GM12878 (cell line): ENCODE results near the gene SMIM32. TPM values are rescaled to one million over a fixed set of nuclear protein-coding genes. Genes with fewer than 3 reads are reported as not detected.

Experiments
- KLF5 ChIP-seq: fragments of 450-650 bp; IDR thresholded peaks from 2 replicates; pipeline ENCODE4 v1.6.1; 2014; ENCODE audit warnings: mild to moderate bottlenecking; ENCODE audit not compliant: partially characterized antibody
- MEF2A ChIP-seq: IDR thresholded peaks from 2 replicates; pipeline ENCODE4 v1.6.1; 2011; ENCODE audit warnings: low read depth, mild to moderate bottlenecking, low read length, moderate library complexity; ENCODE audit not compliant: insufficient read depth
- RAD51 ChIP-seq: fragments of 450-650 bp; IDR thresholded peaks from 2 replicates; pipeline ENCODE4 v1.6.1; 2016; ENCODE audit warnings: moderate library complexity, mild to moderate bottlenecking, inconsistent platforms
- polyA plus RNA-seq, 11 experiments: library from polyadenylated mRNA; depleted of rRNA in 4 of 11; unstranded in 6 of 11; stranded (reverse) in 5 of 11; fragments of >200 nt; fragmentation: Nextera tagmentation in 4 of 11; fragmentation: Illumina TruSeq in 1 of 11; extraction: Ambion mirVana in 4 of 11; extraction: Trizol in 1 of 11; gene quantifications; 1 replicate in 1 of 11; 2 replicates in 10 of 11; pipeline versions ENCODE4 v1.2.1 to v1.2.3, GENCODE V29; 2011 to 2016; ENCODE audit warnings: inconsistent platforms in 2 of 11, missing spikeins in 2 of 11, low read depth in 1 of 11
- total RNA-seq, 4 experiments: library from RNA; depleted of rRNA in 3 of 4; stranded (reverse); fragments of >200 nt in 3 of 4; fragmentation: Illumina TruSeq in 1 of 4; extraction: Trizol in 1 of 4; gene quantifications; 2 replicates each; pipeline versions ENCODE4 v1.2.1 to v1.2.3, GENCODE V29; 2013 to 2021
- TF ChIP-seq, protein P1 (sequence below): fragments of 450-650 bp; formaldehyde crosslinking; IDR thresholded peaks from 2 replicates; pipeline ENCODE4 v1.5.0; 2022; ENCODE audit warnings: mild to moderate bottlenecking, missing genetic modification characterization
- TF ChIP-seq, protein P2 (sequence below): fragments of 450-650 bp; IDR thresholded peaks from 2 replicates; pipeline ENCODE4 v1.6.1; 2016; ENCODE audit warnings: mild to moderate bottlenecking, moderate library complexity, borderline replicate concordance

SMIM32 gene
- total and polyA plus RNA-seq, 10 of the 15 experiments (the other 5 are each of a cell fraction or from before 2014, with no cell fraction given), result not detected

DNA sequence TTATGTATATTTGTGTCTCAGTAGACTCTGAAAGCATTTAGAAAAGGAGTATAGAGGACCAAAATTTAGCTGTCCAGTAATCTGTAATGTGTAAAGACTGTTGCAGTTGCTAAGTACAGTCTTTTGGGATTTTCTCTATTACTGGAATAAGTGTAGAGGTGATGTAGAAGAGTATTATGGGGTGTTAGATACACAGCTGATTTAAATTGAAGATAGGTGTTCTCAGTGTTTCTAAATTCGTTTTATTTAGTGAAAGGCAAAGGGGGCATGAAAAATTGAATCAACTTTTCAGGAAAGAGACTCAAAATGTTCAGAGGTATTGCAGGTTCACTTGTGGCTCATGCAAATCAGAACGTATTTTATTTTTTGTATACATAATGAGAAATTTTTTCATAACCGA is 46.8 kb downstream of the SMIM32 start (continued):
- TF ChIP-seq, protein P1, sequence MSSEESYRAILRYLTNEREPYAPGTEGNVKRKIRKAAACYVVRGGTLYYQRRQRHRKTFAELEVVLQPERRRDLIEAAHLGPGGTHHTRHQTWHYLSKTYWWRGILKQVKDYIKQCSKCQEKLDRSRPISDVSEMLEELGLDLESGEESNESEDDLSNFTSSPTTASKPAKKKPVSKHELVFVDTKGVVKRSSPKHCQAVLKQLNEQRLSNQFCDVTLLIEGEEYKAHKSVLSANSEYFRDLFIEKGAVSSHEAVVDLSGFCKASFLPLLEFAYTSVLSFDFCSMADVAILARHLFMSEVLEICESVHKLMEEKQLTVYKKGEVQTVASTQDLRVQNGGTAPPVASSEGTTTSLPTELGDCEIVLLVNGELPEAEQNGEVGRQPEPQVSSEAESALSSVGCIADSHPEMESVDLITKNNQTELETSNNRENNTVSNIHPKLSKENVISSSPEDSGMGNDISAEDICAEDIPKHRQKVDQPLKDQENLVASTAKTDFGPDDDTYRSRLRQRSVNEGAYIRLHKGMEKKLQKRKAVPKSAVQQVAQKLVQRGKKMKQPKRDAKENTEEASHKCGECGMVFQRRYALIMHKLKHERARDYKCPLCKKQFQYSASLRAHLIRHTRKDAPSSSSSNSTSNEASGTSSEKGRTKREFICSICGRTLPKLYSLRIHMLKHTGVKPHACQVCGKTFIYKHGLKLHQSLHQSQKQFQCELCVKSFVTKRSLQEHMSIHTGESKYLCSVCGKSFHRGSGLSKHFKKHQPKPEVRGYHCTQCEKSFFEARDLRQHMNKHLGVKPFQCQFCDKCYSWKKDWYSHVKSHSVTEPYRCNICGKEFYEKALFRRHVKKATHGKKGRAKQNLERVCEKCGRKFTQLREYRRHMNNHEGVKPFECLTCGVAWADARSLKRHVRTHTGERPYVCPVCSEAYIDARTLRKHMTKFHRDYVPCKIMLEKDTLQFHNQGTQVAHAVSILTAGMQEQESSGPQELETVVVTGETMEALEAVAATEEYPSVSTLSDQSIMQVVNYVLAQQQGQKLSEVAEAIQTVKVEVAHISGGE, result no peak
- TF ChIP-seq, protein P2, sequence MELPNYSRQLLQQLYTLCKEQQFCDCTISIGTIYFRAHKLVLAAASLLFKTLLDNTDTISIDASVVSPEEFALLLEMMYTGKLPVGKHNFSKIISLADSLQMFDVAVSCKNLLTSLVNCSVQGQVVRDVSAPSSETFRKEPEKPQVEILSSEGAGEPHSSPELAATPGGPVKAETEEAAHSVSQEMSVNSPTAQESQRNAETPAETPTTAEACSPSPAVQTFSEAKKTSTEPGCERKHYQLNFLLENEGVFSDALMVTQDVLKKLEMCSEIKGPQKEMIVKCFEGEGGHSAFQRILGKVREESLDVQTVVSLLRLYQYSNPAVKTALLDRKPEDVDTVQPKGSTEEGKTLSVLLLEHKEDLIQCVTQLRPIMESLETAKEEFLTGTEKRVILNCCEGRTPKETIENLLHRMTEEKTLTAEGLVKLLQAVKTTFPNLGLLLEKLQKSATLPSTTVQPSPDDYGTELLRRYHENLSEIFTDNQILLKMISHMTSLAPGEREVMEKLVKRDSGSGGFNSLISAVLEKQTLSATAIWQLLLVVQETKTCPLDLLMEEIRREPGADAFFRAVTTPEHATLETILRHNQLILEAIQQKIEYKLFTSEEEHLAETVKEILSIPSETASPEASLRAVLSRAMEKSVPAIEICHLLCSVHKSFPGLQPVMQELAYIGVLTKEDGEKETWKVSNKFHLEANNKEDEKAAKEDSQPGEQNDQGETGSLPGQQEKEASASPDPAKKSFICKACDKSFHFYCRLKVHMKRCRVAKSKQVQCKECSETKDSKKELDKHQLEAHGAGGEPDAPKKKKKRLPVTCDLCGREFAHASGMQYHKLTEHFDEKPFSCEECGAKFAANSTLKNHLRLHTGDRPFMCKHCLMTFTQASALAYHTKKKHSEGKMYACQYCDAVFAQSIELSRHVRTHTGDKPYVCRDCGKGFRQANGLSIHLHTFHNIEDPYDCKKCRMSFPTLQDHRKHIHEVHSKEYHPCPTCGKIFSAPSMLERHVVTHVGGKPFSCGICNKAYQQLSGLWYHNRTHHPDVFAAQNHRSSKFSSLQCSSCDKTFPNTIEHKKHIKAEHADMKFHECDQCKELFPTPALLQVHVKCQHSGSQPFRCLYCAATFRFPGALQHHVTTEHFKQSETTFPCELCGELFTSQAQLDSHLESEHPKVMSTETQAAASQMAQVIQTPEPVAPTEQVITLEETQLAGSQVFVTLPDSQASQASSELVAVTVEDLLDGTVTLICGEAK, result no peak
- no peak for TF ChIP-seq MEF2A
- no peak for TF ChIP-seq KLF5
- TF ChIP-seq RAD51, result no peak
